M059J (cell line): ENCODE measurements around the gene PAGR1. TPM values are rescaled to one million over a fixed set of nuclear protein-coding genes. Genes with fewer than 3 reads are reported as not detected.
"Not testable (repeated sequence)": the region's sequence is repeated elsewhere in the genome, so short reads cannot be mapped to it uniquely, and the experiment has no call there.

Source experiments
- DNase-seq: peaks from one replicate; pipeline ENCODE4 v3.0.0-alpha.2; 2012; ENCODE audit warnings: low read depth
- total RNA-seq: library from RNA; depleted of rRNA; stranded (reverse); fragments of >200 nt; shearing (Covaris generic); gene quantifications from 2 replicates; pipeline ENCODE4 v1.2.3, GENCODE V29; 2014; rRNA removed

The PAGR1 gene
- total RNA-seq: 45.4 and 58.2 TPM in 2 replicates

DNA sequence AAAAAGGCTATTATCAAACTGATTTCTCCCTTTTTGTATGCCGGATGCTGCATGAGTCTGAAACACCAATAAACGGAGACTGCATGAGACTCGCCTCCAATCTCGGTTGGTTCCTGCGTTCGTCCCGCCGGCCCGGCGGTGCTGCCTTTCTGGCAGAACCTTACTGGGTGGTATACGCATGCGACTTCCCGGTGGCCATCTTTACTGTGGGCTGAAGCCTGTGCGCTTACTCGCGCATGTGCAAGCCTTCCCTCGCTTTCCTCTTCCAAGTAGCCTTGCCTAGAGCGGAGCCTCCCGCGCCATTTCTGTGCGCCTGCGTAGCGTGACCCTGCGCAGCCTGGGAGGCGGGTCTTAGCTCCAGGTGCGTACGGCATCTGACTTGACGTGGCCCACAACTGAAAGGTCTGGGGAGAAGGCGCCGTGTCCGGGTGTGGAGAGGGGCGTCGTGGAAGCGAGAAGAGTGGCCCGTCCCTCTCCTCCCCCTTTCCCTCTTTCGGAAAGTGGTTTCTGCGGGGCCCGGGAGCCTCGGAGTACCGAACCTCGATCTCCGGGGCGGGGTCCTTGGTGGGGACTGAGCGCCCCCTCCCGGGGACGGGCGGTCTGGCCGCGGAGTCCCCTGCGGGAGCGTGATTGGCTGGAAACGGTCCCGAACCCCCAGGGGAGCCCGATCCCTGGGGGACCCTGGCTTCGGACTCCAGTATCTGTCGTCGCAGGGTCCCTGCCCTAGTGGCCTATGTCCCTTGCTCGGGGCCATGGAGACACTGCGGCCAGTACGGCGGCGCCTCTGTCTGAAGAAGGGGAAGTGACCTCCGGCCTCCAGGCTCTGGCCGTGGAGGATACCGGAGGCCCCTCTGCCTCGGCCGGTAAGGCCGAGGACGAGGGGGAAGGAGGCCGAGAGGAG lies at the start of gene PAGR1:
TSS of gene PAGR1 (plus strand) at position 360 of the 901 bp plus-strand sequence. CDS start at position 734, 374 bp downstream.
- peak; percentile 98 for DNase-seq

DNA sequence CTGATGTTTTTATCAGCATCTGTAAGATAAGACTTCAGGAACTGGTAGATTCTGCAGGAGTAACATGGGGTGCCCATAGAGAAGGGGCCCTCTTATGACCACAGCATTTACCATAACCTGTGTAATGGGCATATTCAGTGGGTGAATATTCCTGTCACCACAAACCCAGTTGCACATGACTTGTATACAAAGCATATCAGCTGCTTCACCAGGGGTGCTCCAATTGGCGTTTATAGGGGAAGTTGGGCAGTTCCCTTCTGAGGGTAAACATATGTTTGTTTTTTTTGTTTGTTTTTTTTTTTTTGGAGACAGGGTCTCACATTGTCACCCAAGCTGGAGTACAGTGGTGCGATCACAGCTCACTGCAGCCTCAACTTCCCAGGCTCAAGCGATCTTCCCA lies 49.4 kb upstream of the PAGR1 start:
- DNase-seq: no peak

DNA sequence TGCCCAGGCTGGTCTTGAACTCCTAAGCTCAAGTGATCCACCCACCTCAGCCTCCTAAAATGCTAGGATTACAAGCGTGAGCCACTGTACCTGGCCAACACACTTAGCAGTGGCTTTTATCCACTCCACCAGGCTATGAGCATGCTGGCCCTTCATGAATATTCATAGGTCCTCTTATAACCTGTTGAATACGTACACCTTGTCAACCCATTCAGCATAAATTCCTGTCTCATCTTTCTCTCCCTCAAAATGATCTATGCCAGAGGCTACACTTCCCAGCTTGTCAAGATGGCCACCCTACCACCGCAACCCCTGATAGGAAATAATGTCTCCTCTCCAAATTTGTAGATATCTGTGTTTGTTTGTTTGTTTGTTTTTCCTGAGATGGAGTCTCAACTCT lies 48.9 kb upstream of the PAGR1 start:
- DNase-seq: no peak

DNA sequence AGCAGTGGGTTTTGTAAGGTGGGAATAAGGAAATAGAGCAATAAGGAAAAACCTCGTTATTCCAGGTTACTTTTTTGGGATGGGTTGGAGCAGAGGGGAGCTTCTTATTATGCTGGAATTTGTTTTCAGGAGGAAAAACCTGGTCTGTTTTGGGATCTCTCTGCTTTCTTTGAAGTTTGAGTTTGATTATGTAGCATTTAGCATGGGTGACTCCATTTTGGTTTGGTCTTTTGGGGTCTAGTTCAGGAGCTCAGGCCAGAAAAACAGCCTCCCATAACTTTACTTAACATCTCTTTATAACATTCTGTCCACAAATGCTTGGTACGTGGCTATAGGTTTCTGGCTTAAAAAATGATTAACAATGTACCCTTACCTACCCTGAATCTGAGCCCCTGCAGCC lies 46.4 kb upstream of the PAGR1 start:
- DNase-seq: no peak

DNA sequence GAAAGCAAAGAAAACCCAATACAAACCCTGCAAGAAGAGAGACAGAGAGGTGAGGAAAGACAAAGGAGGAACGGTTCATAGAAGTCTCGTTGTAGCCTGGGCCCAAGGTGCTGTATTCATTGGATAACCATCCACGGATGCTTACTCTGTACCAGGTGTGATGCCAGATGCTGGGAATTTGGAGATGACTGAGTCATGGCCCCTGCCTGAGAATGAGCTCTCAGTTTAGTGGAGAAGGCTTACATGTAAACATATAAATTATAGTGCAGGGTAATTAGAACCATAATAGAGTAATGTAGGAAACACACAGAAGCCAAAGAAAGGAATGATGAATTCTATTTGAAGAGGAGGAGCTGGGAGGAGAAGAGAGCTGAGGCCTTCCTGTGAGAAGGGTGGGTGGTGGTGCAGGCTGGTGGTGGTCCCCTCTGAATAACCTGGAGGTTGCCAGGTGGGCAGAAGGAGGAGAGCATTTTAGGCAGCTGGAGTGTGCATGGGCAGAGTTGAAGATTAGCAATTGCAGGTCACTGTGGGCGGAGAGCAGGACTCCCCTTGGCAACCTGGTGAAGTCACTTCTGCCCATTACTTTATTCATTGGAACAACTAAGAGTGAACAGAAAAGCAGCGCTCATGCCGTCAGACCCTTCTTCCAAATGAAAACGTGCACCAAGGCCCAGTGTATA lies 45.6 kb upstream of the PAGR1 start:
- no peak for DNase-seq

DNA sequence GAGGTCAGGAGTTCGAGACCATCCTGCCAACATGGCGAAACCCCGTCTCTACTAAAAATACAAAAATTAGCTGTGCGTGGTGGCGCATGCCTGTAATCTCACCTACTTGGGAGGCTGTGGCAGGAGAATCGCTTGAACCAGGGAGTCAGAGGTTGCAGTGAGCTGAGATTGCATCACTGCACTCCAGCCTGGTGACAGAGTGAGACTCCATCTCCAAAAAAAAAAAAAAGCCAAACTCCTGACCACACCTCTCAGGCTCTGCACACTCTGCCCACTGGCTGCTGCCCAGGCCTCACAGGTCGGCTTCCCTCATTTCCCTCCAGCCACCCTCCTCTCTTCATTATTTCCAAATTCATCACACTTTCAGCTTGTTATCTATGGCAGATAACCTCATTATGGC lies 43.6 kb upstream of the PAGR1 start:
- not testable (repeated sequence) for DNase-seq

DNA sequence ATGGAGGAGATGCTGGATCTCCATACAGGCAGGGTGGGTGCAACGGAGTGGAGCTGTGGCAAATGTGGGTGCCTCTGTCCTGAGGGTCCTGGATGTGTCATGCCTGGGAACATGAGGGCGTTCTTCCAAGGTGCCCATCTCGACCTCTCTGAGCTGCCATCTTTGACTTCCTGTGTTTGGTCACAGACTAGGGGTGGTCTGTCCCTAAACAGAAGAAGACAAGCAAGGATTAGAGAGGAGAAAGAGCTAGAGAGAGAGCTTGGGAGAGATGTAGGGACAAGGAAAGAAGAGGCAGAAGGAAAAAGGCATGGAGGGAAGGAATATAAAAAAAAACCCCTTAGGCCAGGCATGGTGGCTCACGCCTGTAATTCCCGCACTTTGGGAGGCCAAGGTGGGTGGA lies 41.2 kb upstream of the PAGR1 start:
- no peak for DNase-seq

DNA sequence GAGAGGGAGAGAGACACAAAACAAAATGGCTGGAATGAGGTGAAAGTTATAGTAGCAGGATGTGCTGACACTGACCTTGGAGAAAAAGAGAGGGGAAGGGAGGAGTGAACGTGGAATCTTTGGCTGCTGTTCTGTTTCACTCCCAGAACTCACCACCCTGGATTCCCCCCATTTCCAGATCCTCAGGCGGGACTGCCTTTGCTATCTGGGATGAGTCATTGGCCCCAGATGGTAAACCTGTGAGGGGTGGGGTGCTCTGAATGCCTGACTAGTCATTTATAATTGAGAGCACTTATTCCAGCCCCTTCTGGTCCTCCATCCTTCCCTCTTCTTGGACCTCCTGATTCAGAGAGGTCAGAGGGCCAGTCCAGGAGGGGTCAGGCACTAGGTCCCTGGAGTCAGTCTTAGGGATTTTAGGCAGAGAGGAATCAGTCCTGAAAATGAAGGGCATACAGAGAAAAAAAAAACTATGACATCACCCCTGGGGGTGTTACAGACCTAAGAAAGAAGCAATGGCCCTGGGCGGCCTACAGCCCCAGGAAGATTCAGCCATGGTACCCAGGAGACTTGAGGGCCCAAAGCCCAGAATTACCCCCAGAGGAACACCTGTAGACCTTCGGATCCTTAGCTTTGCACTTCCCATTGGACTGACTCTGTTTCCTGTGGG lies 40.1 kb upstream of the PAGR1 start:
- peak; percentile 72 for DNase-seq

DNA sequence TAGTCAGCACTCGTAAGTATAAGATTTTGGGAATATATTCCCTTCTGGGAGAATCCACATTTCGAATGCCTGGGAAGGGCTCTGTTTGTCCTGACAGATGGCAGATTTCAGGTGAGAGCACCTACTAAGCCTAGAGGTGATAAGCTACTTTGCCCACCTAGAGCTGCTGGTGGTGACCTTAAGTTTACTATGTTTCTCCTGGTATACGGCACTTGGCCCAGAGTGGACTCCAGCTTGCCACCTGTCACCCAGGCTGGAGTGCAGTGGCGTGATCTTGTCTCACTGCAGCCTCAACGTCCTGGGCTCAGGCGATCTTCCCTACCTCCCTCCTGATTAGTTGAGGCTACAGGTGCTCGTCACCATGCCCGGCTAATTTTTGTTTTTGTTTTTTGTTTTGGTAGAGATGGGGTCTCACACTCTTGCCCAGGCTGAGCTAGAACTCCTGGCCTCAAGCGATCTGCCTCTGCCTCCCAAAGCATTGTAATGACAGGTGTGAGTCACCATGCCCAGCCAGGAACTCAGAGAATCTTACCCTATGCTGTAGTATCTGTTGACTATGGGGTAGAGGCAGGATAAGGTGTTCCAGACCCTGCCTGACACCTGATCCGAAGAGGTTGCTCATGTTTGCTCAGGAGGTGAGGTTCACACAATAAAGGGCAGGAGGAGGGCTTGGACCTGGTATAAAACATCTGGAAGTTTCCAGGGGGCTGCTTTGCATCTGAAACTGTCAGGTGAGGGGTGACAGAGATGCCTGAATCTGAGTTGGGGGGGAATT lies 38.2 kb upstream of the PAGR1 start, which contains the start of gene ZG16:
TSS of gene ZG16 (plus strand) at position 681 of the 775 bp plus-strand sequence. CDS start 1,011 bp downstream, outside the sequence.
- DNase-seq: no peak

DNA sequence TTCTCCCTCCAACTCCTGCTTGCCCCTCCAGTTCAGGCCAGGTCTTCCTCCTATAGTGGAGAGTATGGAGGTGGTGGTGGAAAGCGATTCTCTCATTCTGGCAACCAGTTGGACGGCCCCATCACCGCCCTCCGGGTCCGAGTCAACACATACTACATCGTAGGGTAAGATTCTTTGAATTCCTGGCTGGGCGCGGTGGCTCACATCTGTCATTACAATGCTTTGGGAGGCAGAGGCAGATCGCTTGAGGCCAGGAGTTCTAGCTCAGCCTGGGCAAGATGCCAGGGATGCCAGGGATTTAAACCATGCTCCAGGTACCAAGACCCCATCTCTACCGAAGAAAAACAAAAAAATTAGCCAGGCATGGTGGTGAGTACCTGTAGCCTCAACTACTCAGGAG lies 36.5 kb upstream of the PAGR1 start:
- DNase-seq: peak; percentile 44

DNA sequence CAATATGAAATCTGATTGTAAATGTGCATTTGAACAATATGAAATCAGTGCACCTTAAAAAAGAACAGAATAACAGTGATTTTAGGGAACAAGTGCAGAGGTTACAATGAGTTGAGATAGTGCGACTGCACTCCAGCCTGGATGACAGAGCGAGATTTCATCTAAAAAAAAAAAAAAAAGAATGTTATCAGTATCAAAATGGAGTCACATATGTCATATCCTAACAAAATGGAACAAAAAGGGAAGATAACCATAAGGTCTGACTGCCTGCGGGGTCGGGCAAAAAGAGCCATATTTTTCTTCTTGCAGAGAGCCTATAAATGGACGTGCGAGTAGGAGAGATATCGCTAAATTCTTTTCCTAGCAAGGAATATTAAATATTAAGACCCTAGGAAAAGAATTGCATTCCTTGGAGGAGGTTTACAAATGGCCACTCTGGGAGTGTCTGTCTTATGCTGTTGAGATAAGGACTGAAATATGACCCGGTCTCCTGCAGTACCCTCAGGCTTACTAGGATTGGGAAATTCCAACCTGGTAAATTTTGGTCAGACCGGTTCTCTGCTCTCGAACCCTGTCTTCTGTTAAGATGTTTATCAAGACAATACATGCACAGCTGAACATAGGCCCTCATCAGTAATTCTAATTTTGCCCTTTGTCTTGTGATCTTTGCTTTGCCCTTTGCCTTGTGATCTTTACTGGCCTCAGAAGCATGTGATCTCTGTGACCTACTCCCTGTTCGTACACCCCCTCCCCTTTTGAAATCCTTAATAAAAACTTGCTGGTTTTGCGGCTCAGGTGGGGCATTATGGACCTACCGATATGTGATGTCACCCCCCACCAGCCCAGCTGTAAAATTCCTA lies 32.6 kb upstream of the PAGR1 start:
- DNase-seq: not testable (repeated sequence)

DNA sequence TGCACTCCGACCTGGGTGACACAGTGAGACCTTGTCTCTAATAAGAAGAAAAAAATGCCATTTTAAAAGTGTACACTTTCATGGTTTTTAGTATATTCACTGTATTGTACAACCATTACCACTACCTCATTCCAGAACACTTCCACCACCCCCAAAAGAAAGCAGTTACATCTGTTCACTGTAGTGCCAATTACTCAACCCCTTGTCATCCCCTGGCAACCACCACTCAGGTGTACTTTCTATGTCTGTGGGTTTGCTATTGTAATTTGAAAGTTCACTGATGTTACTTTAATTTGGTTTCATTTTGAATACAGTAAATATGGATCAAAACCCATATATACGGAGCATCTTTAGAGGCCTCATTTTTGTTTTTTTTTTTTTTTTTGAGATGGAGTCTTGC lies 31.8 kb upstream of the PAGR1 start:
- DNase-seq: peak; percentile 22

DNA sequence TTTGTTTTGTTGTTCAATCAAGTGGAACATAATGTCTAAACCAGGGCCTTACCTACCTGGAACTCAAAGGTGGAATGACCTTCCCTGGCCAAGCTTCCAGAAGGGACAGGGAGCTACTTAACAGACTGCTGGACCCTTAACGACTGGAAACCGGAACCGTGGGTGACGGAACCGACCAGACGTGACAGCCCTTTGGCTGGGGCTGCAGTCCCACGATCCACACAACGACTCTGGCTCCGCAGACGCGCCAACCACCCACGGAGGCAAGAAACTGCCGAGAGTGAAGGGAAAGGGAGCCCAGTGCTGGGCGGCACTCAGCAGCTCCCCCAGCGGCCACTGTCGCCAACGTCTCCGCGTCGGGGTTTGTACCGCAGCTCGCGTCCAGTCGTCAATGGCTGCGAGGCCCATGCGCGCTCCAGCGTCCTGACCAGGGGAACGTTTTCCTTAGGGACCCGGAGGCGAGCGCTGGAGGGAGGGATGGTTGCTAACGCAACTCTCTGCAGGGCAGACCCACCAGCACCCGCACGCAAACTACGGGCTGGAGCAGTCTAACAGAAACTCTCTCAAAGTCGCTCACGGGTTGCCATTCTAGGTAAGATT lies 31.0 kb upstream of the PAGR1 start:
- DNase-seq: no peak

DNA sequence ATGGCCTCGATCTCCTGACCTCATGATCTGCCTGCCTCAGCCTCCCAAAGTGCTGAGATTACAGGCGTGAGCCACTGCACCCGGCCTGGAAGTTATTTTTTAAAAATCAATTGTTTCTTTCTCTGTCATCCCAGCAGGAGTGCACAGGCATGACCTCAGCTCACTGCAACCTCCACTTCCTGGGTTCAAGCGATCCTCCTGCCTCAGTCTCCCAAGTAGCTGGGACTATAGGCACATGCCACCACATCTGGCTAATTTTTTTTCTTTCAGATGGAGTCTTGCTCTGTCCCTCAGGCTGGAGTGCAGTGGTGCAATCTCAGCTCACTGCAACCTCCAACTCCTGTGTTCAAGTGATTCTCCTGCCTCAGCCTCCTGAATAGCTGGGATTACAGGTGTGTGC lies 28.8 kb upstream of the PAGR1 start:
- not testable (repeated sequence) for DNase-seq

DNA sequence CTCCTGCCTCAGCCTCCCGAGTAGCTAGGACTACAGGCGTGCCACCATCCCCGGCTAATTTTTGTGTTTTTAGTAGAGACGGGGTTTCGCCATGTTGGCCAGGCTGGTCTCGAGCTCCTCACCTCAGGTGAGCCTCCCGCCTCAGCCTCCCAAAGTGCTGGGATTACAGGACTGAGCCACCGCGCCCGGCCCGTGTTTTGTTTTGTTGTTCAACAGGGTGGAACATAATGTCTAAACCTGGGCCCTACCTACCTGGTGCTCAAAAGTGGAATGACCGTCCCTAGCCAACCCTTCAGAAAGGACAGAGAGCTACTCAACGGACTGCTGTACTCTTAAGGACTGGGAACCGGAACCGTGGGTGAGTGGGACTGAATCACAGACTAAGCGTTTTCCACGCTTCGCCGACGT lies 26.2 kb upstream of the PAGR1 start:
- no peak for DNase-seq

DNA sequence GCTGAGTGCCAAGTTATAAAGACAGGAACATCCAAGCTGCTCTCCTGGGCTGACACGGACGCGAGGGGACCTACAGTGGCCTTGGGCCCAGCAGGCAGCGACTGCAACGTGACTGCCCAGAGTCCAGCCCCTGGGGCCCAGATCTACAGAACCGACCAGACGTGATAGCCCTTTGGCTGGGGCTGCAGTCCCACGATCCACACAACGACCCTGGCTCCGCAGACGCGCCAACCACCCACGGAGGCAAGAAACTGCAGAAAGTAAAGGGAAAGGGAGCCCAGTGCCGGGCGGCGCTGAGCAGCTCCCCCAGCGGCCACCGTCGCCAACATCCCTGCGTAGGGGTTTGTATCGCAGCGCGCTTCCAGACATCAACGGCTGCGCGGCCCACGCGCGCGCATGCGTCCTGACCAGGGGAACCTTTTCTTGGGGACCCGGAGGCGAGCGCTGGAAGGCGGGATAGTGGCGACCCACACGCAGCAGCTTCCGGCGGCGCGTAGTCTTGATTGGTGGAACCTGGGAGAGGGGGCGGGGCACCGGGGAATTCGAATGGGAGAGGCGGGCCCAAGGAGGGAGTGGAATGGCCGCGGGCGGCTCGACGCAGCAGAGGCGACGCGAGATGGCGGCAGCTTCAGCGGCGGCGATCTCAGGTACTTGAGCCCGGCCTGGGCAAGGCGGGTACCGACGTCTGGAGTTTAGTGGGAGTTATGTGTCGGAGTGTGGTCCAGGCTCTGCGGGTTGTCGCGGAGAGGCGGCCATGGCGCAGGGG lies 25.6 kb upstream of the PAGR1 start, which contains the start of gene KIF22:
TSS of gene KIF22 (plus strand) at position 569 of the 766 bp plus-strand sequence. CDS start at position 578, 9 bp downstream.
- peak; percentile 98 for DNase-seq

DNA sequence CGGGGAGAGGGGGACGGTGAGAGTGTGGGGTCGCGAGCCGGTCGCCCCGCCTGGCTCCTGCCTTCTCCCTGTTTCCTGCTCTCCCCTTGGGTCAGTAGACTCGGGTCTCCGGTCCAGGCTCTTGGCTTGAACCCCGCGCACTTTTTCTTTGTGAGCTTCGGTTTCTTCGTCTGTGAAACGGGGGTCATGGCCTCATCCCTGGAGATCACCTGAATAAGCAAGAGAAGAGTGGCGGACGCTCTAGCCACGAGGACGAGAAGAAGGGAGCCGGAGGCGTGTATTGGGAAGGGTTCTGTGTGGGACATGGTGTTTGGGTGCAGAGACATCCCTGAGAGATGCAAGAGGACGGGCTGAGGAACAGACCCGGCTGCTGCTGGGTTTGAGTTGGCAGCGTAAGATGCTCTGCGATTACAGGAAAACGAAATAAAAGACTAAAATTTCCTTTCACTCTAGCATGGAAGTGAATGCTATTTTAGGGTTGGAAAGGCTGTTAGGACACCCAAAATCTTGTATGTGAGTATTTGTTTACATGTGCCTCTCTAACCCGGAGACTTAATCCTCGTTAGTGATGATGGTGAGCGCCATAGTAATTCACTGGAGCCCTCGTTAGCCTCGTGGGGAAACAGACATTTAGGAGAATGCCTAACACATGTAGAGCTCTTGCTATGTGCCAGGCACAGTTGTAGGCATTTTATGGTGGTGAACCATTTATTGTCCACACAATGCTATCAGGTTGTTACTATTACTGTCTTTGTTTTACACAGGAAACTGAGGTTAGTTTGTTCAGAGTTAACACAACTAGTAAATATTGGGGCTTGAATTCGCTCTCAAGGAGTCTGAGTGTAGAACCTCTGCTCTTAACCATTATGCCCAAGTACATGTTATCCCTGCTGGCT lies 24.8 kb upstream of the PAGR1 start:
- DNase-seq: no peak
